Astrocyte of the spinal cord (primary cell): ENCODE data around the gene MTUS2.
"Not testable (repeated sequence)": the region's sequence is repeated elsewhere in the genome, so short reads cannot be mapped to it uniquely, and the experiment has no call there.

Source experiments
- DNase-seq: peaks from one replicate; pipeline ENCODE4 v3.0.0; 2011; ENCODE audit warnings: low read depth, low spot score
- H3K4me3 ChIP-seq: 2 replicates; pipeline ENCODE4 v1.5.1; 2011; ENCODE audit warnings: low read depth, mild to moderate bottlenecking, low read length, moderate library complexity
- in situ Hi-C: cut with HindIII; loops from 2 replicates; pipeline ENCODE4 v1.10.0; 2017; ENCODE audit warnings: low sequenced_read_pairs
- TF ChIP-seq, protein P1 (sequence below): IDR thresholded peaks from 2 replicates; pipeline ENCODE4 v1.5.1; 2012; ENCODE audit warnings: low read depth, mild to moderate bottlenecking, low read length, inconsistent platforms

Gene MTUS2

GRCh38 chr13:29187584-29187983 lies 367.4 kb downstream of the MTUS2 start:
- TF ChIP-seq, protein P1, sequence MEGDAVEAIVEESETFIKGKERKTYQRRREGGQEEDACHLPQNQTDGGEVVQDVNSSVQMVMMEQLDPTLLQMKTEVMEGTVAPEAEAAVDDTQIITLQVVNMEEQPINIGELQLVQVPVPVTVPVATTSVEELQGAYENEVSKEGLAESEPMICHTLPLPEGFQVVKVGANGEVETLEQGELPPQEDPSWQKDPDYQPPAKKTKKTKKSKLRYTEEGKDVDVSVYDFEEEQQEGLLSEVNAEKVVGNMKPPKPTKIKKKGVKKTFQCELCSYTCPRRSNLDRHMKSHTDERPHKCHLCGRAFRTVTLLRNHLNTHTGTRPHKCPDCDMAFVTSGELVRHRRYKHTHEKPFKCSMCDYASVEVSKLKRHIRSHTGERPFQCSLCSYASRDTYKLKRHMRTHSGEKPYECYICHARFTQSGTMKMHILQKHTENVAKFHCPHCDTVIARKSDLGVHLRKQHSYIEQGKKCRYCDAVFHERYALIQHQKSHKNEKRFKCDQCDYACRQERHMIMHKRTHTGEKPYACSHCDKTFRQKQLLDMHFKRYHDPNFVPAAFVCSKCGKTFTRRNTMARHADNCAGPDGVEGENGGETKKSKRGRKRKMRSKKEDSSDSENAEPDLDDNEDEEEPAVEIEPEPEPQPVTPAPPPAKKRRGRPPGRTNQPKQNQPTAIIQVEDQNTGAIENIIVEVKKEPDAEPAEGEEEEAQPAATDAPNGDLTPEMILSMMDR: no peak
- H3K4me3 ChIP-seq: no peak overlapping the region
- in situ Hi-C loops: no loop called here
- DNase-seq: no peak

DNA sequence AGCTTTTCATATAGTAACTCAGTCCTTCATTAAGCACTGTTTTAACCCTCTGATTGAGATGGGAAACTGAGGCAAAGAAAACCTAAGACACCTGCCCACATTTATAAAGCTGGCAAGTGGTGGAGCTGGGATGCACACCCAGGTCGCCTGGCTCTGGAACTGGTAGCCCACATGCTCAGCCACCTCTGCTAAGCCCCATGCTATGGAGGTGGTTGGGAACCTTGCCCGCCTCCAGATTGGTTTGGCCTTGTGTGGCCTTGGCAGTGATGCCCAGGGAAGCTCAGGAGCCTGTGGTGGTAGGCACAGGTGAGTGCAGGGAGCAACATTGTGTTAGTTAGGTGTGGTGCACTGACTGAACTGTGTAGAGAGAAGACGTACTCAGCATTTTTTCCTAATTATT lies 370.2 kb downstream of the MTUS2 start:
- DNase-seq: no peak
- in situ Hi-C loops: no loop called here
- TF ChIP-seq, protein P1: no peak
- no peak overlapping the region for H3K4me3 ChIP-seq

DNA sequence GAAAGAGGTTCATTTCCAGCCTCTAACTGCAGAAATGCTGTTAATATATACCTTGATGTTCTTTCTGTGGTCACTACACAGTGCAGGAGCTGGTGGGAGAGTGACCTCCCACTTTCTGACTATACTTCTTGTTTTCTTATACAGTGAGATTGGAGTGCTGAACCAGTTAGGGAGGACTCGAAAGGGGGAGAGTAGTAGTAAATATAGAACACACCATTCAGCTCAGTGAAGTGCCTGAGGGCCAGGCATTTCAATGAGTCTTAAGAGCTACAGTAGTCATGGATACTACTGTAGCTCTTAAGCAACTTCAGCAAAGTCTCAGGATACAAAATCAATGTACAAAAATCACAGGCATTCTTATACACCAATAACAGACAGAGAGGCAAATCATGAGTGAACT lies 372.9 kb downstream of the MTUS2 start:
- H3K4me3 ChIP-seq: no peak overlapping the region
- TF ChIP-seq, protein P1: no peak
- in situ Hi-C loops: no loop called here
- DNase-seq: no peak

DNA sequence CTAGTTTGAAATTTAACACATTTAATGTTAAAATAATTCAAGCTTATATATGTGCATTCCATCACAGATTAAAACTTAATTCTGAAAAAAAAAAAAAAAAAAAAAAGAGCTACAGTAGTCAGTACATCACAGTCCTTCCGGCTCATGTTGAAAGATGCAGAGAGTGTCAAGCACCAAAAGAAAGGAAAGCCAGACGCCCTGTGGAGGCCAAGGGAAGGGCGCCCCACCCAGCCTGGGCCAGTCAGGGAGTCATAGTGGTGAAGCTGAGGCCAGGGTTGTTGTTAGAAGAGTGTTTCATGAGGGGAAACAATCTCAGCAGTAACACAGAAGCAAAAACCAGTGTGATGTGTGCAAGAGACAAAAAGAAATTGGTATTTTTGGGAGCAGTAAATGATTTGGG lies 375.3 kb downstream of the MTUS2 start:
- no peak overlapping the region for H3K4me3 ChIP-seq
- TF ChIP-seq, protein P1: no peak
- DNase-seq: no peak
- in situ Hi-C loops: no loop called here

DNA sequence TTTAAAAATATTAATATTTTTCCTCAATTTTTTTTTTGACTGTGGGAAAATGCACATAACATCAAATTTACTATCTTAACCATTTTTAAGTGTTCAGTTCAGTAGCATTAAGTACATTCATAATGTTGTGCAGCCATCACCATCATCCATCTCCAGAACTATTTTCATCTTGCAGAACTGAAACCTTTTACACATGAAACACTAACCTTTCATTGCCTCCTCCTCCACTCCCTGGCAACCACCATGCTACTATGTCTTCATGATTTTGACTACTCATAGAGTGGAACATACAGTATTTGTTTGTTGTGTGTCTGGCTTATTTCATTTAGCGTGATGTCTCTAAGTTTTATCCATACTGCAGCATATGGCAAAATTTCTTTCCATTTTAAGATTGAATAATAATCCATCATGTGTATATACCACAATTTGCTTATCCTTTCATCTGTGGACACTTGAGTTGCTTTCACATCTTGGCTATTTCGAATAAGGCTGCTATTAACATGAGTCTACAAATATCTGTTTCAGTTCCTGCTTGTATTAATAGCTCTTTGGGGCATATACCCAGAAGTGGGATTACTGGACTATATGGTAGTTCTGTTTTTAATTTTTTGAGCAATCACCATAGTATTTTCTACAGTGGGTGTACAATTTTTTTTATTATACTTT lies 376.4 kb downstream of the MTUS2 start:
- DNase-seq: no peak
- H3K4me3 ChIP-seq: no peak overlapping the region
- in situ Hi-C loops: no loop called here
- TF ChIP-seq, protein P1: no peak

DNA sequence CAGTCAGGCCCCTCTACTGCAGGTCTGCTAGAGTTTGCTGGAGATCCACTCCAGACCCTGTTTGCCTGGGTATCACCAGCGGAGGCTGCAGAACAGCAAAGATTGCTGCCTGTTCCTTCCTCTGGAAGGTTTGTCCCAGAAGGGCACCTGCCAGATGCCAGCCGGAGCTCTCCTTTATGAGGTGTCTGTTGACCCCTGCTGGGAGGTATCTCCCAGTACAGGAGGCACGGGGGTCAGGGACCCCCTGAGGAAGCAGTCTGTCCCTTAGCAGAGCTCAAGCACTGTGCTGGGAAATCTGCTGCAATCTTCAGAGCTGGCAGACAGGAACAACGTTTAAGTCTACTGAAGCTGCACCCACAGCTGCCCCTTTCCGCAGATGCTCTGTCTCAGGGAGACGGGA lies 382.6 kb downstream of the MTUS2 start:
- H3K4me3 ChIP-seq, in situ Hi-C loops, DNase-seq: not testable (repeated sequence)

GRCh38 chr13:29204651-29205050 lies 384.5 kb downstream of the MTUS2 start:
- in situ Hi-C loops: no loop called here
- no peak for DNase-seq
- no peak overlapping the region for H3K4me3 ChIP-seq
- TF ChIP-seq, protein P1: no peak
